ENCODE results near the gene STK17A. TPM values are rescaled to one million over a fixed set of nuclear protein-coding genes. Genes with fewer than 3 reads are reported as not detected.
"Not testable (repeated sequence)": the region's sequence is repeated elsewhere in the genome, so short reads cannot be mapped to it uniquely, and the experiment has no call there.

STK17A gene
- polyA plus RNA-seq, 6 donors from 2014 or later = 263 to 424 (median 353) TPM

DNA sequence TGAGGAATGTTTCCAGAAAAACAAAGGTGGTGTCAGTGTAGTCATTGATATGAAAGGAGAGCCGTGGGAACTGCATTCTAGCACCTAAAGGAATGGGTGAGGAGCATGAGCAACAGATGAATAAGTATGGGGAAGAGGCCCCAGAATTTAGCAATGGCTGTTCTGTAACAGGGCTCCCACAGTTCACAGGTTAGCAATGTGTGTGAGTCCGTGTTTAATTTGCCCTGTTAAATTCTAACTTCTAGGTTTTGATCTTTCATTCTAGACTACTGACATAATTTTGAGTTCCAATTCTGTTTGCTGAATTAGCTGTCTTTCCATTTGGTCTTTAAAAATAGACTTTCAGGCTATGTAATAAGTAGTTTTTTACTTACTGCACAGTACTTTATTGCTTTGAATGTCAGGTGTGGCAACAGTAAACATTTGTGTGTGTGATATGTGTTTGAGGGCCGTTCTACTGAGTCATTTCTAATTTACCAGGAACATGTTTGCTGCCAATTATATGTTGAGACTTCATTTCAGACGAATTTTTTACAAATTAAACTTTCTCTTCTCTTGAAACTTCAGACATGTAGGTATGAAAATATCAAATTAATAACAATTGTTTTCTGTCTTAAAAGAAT lies 8.8 kb downstream of the STK17A start:
- ATAC-seq (ENCODE audit: low read depth in 2 of 2) (no peak), DNase-seq (no peak)
- peaks cover 67 to 86% (median 79%) of the 10 kb centered on the region in 3 donors for H3K4me1 Mint-ChIP-seq
- H3K27ac Mint-ChIP-seq = peak overlapping the region in 5 of 6 donors; percentile 12 to 98 (median 35)
- H3K4me3 Mint-ChIP-seq = peak overlapping the region in 7 of 8 donors; percentile 27 to 89 (median 77)
- peaks cover 0 to 2% (median 0%) of the 10 kb centered on the region in 7 donors for H3K9me3 Mint-ChIP-seq
- H3K36me3 Mint-ChIP-seq = peaks cover 0 to 5% of the 10 kb centered on the region in 2 donors
- H3K27me3 Mint-ChIP-seq = no peaks in the 10 kb centered on the region

DNA sequence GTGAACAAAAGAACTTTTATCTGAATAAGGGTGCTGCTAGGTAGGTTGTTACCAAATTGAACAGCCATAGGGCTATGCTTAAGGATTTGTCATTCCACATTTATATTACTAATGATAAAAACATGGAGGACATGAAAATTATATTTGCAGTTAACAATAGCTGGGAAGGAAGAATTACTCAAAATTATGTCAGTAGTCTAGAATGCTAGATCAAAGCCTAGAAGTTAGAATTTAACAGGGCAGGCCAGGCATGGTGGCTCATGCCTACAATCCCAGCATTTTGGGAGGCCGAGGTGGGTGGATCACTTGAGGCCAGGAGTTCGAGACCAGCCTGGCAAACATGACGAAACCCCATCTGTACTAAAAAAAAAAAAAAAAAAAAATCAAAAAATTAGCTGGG lies 9.4 kb downstream of the STK17A start:
- Mint-ChIP-seq H3K9me3 (peaks cover 0 to 2% (median 0%) of the 10 kb centered on the region in 7 donors), H3K36me3 (peaks cover 0 to 5% of the 10 kb centered on the region in 2 donors), H3K4me3 (peak overlapping the region in 6 of 8 donors; percentile 27 to 89 (median 62)), H3K27me3 (no peaks in the 10 kb centered on the region), H3K4me1 (peaks cover 65 to 81% (median 75%) of the 10 kb centered on the region in 3 donors), H3K27ac (peak overlapping the region in 5 of 6 donors; percentile 20 to 98 (median 54))
- no peak for ATAC-seq (ENCODE audit: low read depth in 2 of 2)
- DNase-seq = no peak

- no peaks in the 10 kb centered on the region for H3K27me3 Mint-ChIP-seq
- ATAC-seq (ENCODE audit: low read depth in 2 of 2) = no peak
Measured at GRCh38 chr7:43593010-43593409, 10.1 kb downstream of the STK17A start.

DNA sequence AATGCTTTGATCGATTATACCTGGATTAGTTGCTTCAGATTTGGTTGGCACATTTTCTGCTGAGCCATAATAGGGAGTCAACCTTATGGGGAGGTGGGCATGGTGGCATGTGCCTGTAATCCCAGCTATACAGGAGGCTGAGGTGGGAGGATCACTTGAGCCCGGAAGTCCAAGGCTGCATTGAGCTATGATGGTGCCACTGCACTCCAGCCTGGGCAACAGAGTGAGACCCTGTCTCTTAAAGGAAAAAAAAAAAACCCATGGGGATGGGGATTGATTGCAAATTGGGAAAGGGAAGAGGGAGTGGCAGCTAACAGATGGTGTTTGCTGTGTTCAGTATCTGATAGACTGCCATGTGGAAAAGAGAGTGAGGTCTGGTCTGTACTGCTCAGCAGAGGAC lies 11.1 kb downstream of the STK17A start:
- peaks cover 0 to 5% of the 10 kb centered on the region in 2 donors for H3K36me3 Mint-ChIP-seq
- DNase-seq (no peak), ATAC-seq (ENCODE audit: low read depth in 2 of 2) (no peak)
- H3K4me3 Mint-ChIP-seq = peak overlapping the region; percentile 57 to 89 (median 70)
- H3K27me3 Mint-ChIP-seq = no peaks in the 10 kb centered on the region
- H3K4me1 Mint-ChIP-seq = peaks cover 53 to 75% (median 63%) of the 10 kb centered on the region in 3 donors
- peaks cover 0 to 2% (median 0%) of the 10 kb centered on the region in 7 donors for H3K9me3 Mint-ChIP-seq
- H3K27ac Mint-ChIP-seq = peak overlapping the region in 5 of 6 donors; percentile 39 to 98 (median 70)

More at GRCh38 chr7:43593010-43593409, 10.1 kb downstream of the STK17A start:
- DNase-seq = no peak
- Mint-ChIP-seq H3K4me1 (peaks cover 63 to 77% (median 73%) of the 10 kb centered on the region in 3 donors), H3K4me3 (peak overlapping the region in 5 of 8 donors; percentile 22 to 89 (median 70)), H3K36me3 (peaks cover 0 to 5% of the 10 kb centered on the region in 2 donors), H3K27ac (peak overlapping the region in 3 of 6 donors; percentile 39 to 98 (median 93)), H3K9me3 (peaks cover 0 to 2% (median 0%) of the 10 kb centered on the region in 7 donors)

DNA sequence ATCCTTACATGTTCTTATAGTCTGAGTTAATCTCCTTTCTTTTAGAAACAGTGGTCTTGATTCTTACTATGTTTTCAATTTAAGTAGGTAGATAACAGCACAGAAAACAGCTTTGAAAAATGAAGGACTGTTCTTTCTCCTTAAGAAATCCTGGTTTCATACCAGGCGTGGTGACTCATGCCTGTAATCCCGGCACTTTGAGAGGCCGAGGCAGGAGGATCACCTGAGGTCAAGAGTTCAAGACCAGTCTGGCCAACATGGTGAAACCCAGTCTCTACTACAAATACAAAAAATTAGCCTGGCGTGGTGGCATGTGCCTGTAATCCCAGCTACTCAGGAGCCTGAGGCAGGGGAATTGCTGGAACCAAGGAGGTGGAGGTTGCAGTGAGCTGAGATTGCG lies 13.5 kb downstream of the STK17A start:
- H3K4me3 Mint-ChIP-seq = peak overlapping the region in 1 of 8 donors; percentile 29

DNA sequence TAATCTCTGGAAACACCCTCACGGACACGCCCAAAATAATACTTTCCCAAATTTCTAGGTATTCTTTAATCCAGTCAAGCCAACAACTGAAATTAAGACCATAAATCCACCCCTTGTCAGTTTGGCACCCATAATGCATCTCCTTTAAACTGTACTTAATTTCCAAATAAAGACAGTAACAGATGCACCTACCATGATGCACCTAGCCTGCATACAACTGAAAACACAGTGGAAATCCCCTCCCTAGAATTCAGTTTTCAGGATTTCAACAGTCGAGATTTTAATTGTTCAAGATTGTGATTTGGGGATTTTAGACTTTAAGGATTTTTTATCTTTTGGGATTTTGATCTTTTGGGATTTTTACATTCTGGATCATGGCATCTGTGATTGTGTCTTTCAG lies 17.1 kb downstream of the STK17A start:
- Mint-ChIP-seq H3K36me3 (peaks cover 18 to 20% of the 10 kb centered on the region in 2 donors), H3K9me3 (no peaks in the 10 kb centered on the region), H3K27me3 (no peaks in the 10 kb centered on the region), H3K4me1 (peaks cover 19 to 42% (median 28%) of the 10 kb centered on the region in 3 donors), H3K4me3 (peak overlapping the region in 3 of 8 donors; percentile 40 to 63 (median 48)), H3K27ac (peak overlapping the region in 5 of 6 donors; percentile 2 to 85 (median 32))
- DNase-seq = no peak
- ATAC-seq (ENCODE audit: low read depth in 2 of 2) = peak in 1 of 2 donors; percentile 41

More for the DNA sequence above, 13.5 kb downstream of the STK17A start:
- not testable (repeated sequence) for H3K9me3 Mint-ChIP-seq; DNase-seq; H3K27me3 Mint-ChIP-seq; ATAC-seq (ENCODE audit: low read depth in 2 of 2)
- Mint-ChIP-seq H3K36me3 (peaks cover 9 to 15% of the 10 kb centered on the region in 2 donors), H3K27ac (peak overlapping the region in 1 of 6 donors; percentile 5), H3K4me1 (peaks cover 41 to 68% (median 50%) of the 10 kb centered on the region in 3 donors)

GRCh38 chr7:43602256-43602655 lies 19.3 kb downstream of the STK17A start:
- Mint-ChIP-seq H3K4me1 (peaks cover 24 to 43% (median 33%) of the 10 kb centered on the region in 3 donors), H3K9me3 (no peaks in the 10 kb centered on the region), H3K27ac (no peak overlapping the region), H3K36me3 (peaks cover 23 to 27% of the 10 kb centered on the region in 2 donors), H3K27me3 (no peaks in the 10 kb centered on the region), H3K4me3 (no peak overlapping the region)
- ATAC-seq (ENCODE audit: low read depth in 2 of 2) (no peak), DNase-seq (no peak)

GRCh38 chr7:43604251-43604650 lies 21.3 kb downstream of the STK17A start:
- H3K9me3 Mint-ChIP-seq = no peaks in the 10 kb centered on the region
- H3K27me3 Mint-ChIP-seq = no peaks in the 10 kb centered on the region
- peak overlapping the region in 5 of 6 donors; percentile 23 to 89 (median 61) for H3K27ac Mint-ChIP-seq
- no peak for ATAC-seq (ENCODE audit: low read depth in 2 of 2)
- H3K36me3 Mint-ChIP-seq = peaks cover 34 to 39% of the 10 kb centered on the region in 2 donors
- no peak for DNase-seq
- peaks cover 35 to 50% (median 44%) of the 10 kb centered on the region in 3 donors for H3K4me1 Mint-ChIP-seq
- H3K4me3 Mint-ChIP-seq = peak overlapping the region in 4 of 8 donors; percentile 0 to 60 (median 38)

DNA sequence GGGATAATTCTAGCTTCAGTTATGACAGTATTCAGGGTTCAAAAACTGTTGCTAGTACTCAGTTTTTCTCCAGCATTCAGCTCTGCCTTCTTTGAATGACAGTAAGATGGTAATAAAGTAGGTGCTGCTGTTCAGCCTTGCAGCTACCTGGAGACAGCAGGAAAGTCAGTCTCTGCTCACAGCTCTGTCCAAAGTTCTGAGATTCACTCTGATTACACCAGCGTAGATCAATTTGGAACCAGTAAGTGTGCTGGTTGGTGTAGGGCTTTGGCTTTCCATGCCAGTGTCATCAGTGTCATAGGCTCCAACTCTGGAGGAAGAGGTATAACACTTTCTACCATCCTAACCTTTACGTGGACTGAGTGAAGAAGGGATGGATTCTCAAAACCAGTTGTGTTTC lies 26.2 kb downstream of the STK17A start:
- DNase-seq (no peak), ATAC-seq (ENCODE audit: low read depth in 2 of 2) (no peak)
- H3K27me3 Mint-ChIP-seq = no peaks in the 10 kb centered on the region
- peaks cover 29 to 45% of the 10 kb centered on the region in 2 donors for H3K36me3 Mint-ChIP-seq
- H3K9me3 Mint-ChIP-seq = no peaks in the 10 kb centered on the region
- H3K4me3 Mint-ChIP-seq = no peak overlapping the region
- peaks cover 52 to 81% (median 65%) of the 10 kb centered on the region in 3 donors for H3K4me1 Mint-ChIP-seq
- H3K27ac Mint-ChIP-seq = peak overlapping the region in 4 of 6 donors; percentile 72 to 92 (median 83)

GRCh38 chr7:43612128-43612527 lies 29.2 kb downstream of the STK17A start:
- no peak for DNase-seq
- Mint-ChIP-seq H3K36me3 (peaks cover 21 to 37% of the 10 kb centered on the region in 2 donors), H3K9me3 (no peaks in the 10 kb centered on the region), H3K4me3 (peak overlapping the region in 3 of 8 donors; percentile 0 to 75 (median 41)), H3K27ac (peak overlapping the region in 2 of 6 donors; percentile 79 to 81), H3K27me3 (no peaks in the 10 kb centered on the region), H3K4me1 (peaks cover 47 to 77% (median 53%) of the 10 kb centered on the region in 3 donors)
- no peak for ATAC-seq (ENCODE audit: low read depth in 2 of 2)

GRCh38 chr7:43612599-43613589 lies 30.0 kb downstream of the STK17A start:
- H3K9me3 Mint-ChIP-seq = no peaks in the 10 kb centered on the region
- H3K27ac Mint-ChIP-seq = peak overlapping the region in 5 of 6 donors; percentile 64 to 87 (median 86)
- H3K27me3 Mint-ChIP-seq = no peaks in the 10 kb centered on the region
- H3K4me1 Mint-ChIP-seq = peaks cover 47 to 72% (median 53%) of the 10 kb centered on the region in 3 donors
- no peak for DNase-seq
- ATAC-seq (ENCODE audit: low read depth in 2 of 2) = peak; percentile 52 to 53
- peak overlapping the region in 7 of 8 donors; percentile 18 to 75 (median 55) for H3K4me3 Mint-ChIP-seq
- H3K36me3 Mint-ChIP-seq = peaks cover 21 to 37% of the 10 kb centered on the region in 2 donors

- Mint-ChIP-seq H3K9me3 (no peaks in the 10 kb centered on the region), H3K27me3 (no peaks in the 10 kb centered on the region), H3K27ac (peak overlapping the region in 4 of 6 donors; percentile 73 to 97 (median 88)), H3K4me3 (peak overlapping the region in 3 of 8 donors; percentile 6 to 54 (median 34)), H3K4me1 (peaks cover 33 to 48% (median 35%) of the 10 kb centered on the region in 3 donors), H3K36me3 (peaks cover 9 to 22% of the 10 kb centered on the region in 2 donors)
- DNase-seq (no peak), ATAC-seq (ENCODE audit: low read depth in 2 of 2) (no peak)
Measured at GRCh38 chr7:43615558-43616145, 32.7 kb downstream of the STK17A start.

All from naive B cell (primary cell).